OCI-LY7 (cell line): ENCODE data around the gene TRIP6. TPM values are rescaled to one million over a fixed set of nuclear protein-coding genes. Genes with fewer than 3 reads are reported as not detected.

Experiments
- BruUV-seq: library from RNA; stranded (reverse); fragments of 400-500 nt; replicated peaks from 2 replicates; lab custom pipeline; 2021; lab: Mats Ljungman, UMichigan
- CTCF ChIA-PET: fragments of 300-600 bp; sonication (Branson Sonifier 250); formaldehyde crosslinking; loops from one replicate; lab custom pipeline; 2022; ENCODE audit warnings: antibody characterized with exemption; ENCODE audit not compliant: unreplicated experiment; lab: Charles Lee
- POLR2A ChIA-PET: fragments of 300-600 bp; sonication (Branson Sonifier 250); formaldehyde crosslinking; loops from one replicate; lab custom pipeline; 2022; ENCODE audit warnings: antibody characterized with exemption; lab: Charles Lee
- DNase-seq: peaks from one replicate; pipeline ENCODE4 v3.0.0-alpha.2; 2015; ENCODE audit warnings: low spot score
- H2AFZ ChIP-seq: fragments of 200-600 bp; sonication (generic), shearing (Covaris generic); 2 replicates; pipeline ENCODE4 v1.6.1; 2014; ENCODE audit warnings: mild to moderate bottlenecking, antibody characterized with exemption, low read length, moderate library complexity
- H3K27ac ChIP-seq: fragments of 200-600 bp; sonication (generic); 2 replicates; pipeline ENCODE4 v1.5.1; 2014; ENCODE audit warnings: mixed run types, low read depth, mild to moderate bottlenecking, moderate library complexity, low read length, inconsistent platforms; ENCODE audit not compliant: poor library complexity, severe bottlenecking
- H3K36me3 ChIP-seq: fragments of 200-600 bp; sonication (generic); 2 replicates; pipeline ENCODE4 v1.6.1; 2014; ENCODE audit warnings: mild to moderate bottlenecking, antibody characterized with exemption, low read length, moderate library complexity, mixed read lengths; ENCODE audit not compliant: insufficient read depth
- H3K4me1 ChIP-seq: fragments of 200-600 bp; sonication (generic); 2 replicates; pipeline ENCODE4 v1.5.1; 2014; ENCODE audit warnings: mild to moderate bottlenecking, low read length; ENCODE audit not compliant: insufficient read depth, poor library complexity, severe bottlenecking
- H3K4me2 ChIP-seq: fragments of 200-600 bp; sonication (generic); 2 replicates; pipeline ENCODE4 v1.6.1; 2014; ENCODE audit warnings: mild to moderate bottlenecking, low read length
- H3K4me3 ChIP-seq: fragments of 200-600 bp; sonication (generic); 2 replicates; pipeline ENCODE4 v1.5.1; 2014; ENCODE audit warnings: mild to moderate bottlenecking, low read depth, low read length; ENCODE audit not compliant: poor library complexity, severe bottlenecking
- H3K79me2 ChIP-seq: fragments of 200-600 bp; sonication (generic); 2 replicates; pipeline ENCODE4 v1.6.1; 2016; ENCODE audit warnings: low read depth, mild to moderate bottlenecking, low read length, moderate library complexity, mixed read lengths; ENCODE audit not compliant: insufficient read depth
- H3K9me2 ChIP-seq: fragments of 200-600 bp; sonication (generic); 2 replicates; pipeline ENCODE4 v1.6.1; 2016; ENCODE audit warnings: mild to moderate bottlenecking, low read length, mixed read lengths; ENCODE audit not compliant: insufficient read depth
- H3K9me3 ChIP-seq: fragments of 200-600 bp; sonication (generic); 2 replicates; pipeline ENCODE4 v1.6.1; 2014; ENCODE audit warnings: mild to moderate bottlenecking, mixed run types, low read length, mixed read lengths
- H4K20me1 ChIP-seq: fragments of 200-600 bp; sonication (generic); 2 replicates; pipeline ENCODE4 v1.6.1; 2014; ENCODE audit warnings: mild to moderate bottlenecking, antibody characterized with exemption, low read length, moderate library complexity, mixed read lengths; ENCODE audit not compliant: insufficient read depth
- CTCF ChIP-seq: fragments of 200-600 bp; sonication (generic); conservative IDR thresholded peaks from 2 replicates; pipeline ENCODE4 v1.5.1; 2014; ENCODE audit warnings: mild to moderate bottlenecking, antibody characterized with exemption, low read length, moderate library complexity, mixed read lengths
- EZH2phosphoT487 ChIP-seq: fragments of 200-600 bp; sonication (generic); IDR thresholded peaks from 2 replicates; pipeline ENCODE4 v1.6.1; 2018; ENCODE audit warnings: low read depth, borderline replicate concordance, mild to moderate bottlenecking, mixed run types, antibody characterized with exemption, low read length, moderate library complexity, mixed read lengths
- intact Hi-C: fragments of 100-400 bp; cut with micrococcal nuclease; formaldehyde crosslinking; loops from one replicate; pipeline ENCODE4 v1.10.0; 2022; ENCODE audit not compliant: unreplicated experiment
- total RNA-seq, 2 experiments: library from RNA; depleted of rRNA in 1 of 2; stranded (reverse); fragments of >200 nt in 1 of 2; shearing (Covaris generic) in 1 of 2; gene quantifications; 2 replicates each; pipeline ENCODE4 v1.2.3, GENCODE V29; 2014 to 2022

Gene TRIP6
- total RNA-seq, 2 experiments from 2014 or later, result 3.1 to 3.3 TPM

- Histone ChIP-seq H3K36me3 (no peaks in the 10 kb centered on the region), H3K79me2 (no peaks in the 10 kb centered on the region), H3K27ac (no peak within 1 kb of the TSS), H3K4me3 (no peak within 1 kb of the TSS), H2AFZ (no peak within 1 kb of the TSS), H3K4me2 (no peak within 1 kb of the TSS), H3K4me1 (no peaks in the 10 kb centered on the region), H3K9me3 (no peaks in the 10 kb centered on the region), H3K9me2 (no peaks in the 10 kb centered on the region), H4K20me1 (no peaks in the 10 kb centered on the region)
- intact Hi-C loops, result no loop called here
- CTCF ChIA-PET, result no interaction called here
- POLR2A ChIA-PET, result no interaction called here
- no TSS peak for BruUV-seq
- TF ChIP-seq EZH2phosphoT487, result 0 out of 2 replicates have a peak, but pooled peaks have one; percentile 69
- TF ChIP-seq CTCF, result 0 out of 2 replicates have a peak, but pooled peaks have one; percentile 12
- no peak for DNase-seq
Observed at GRCh38 chr7:100827330-100828226, 39.6 kb upstream of the TRIP6 start, which contains the start of gene EPHB4. EPHB4 (minus strand) TSS chr7:100827523; CDS start chr7:100827030, 493 bp downstream.

- intact Hi-C loops, result no loop called here
- H3K4me2 ChIP-seq, result no peak overlapping the region
- POLR2A ChIA-PET, result no interaction called here
Observed at GRCh38 chr7:100829150-100829716, 38.0 kb upstream of the TRIP6 start.

More at GRCh38 chr7:100829150-100829716, 38.0 kb upstream of the TRIP6 start:
- CTCF ChIA-PET, result no interaction called here
- DNase-seq, result no peak
- no peak overlapping the region for H3K4me3 ChIP-seq
- BruUV-seq, result no TSS peak
- H4K20me1 ChIP-seq, result no peaks in the 10 kb centered on the region
- H3K79me2 ChIP-seq, result no peaks in the 10 kb centered on the region
- no peaks in the 10 kb centered on the region for H3K9me2 ChIP-seq
- no peaks in the 10 kb centered on the region for H3K36me3 ChIP-seq
- TF ChIP-seq EZH2phosphoT487 (no peak), CTCF (no peak)
- no peaks in the 10 kb centered on the region for H3K9me3 ChIP-seq
- no peak overlapping the region for H3K27ac ChIP-seq
- no peak overlapping the region for H2AFZ ChIP-seq
- no peaks in the 10 kb centered on the region for H3K4me1 ChIP-seq
